Lower leg skin (tissue), 4 donors: Measurements from ENCODE around the gene NUDT19. TPM values are rescaled to one million over a fixed set of nuclear protein-coding genes. Genes with fewer than 3 reads are reported as not detected.

ENCODE experiments used
- DNase-seq, 2 donors: peaks; one replicate each; pipeline ENCODE4 v3.0.0-alpha.2; 2019; ENCODE audit warnings: low spot score in 2 of 2
- H3K4me3 ChIP-seq: fragments of 200-600 bp; sonication (generic); 2 replicates; pipeline ENCODE4 v1.5.1; 2017; ENCODE audit warnings: mild to moderate bottlenecking, low read depth; ENCODE audit not compliant: poor library complexity, severe bottlenecking
- CTCF ChIP-seq, 3 donors: fragments of 450-650 bp; IDR thresholded peaks; one replicate each; pipeline ENCODE4 v1.5.1; 2016; ENCODE audit warnings: antibody characterized with exemption in 3 of 3, mild to moderate bottlenecking in 3 of 3, moderate library complexity in 2 of 3
- POLR2A ChIP-seq, 2 donors: fragments of 450-650 bp; IDR thresholded peaks; one replicate each; pipeline ENCODE4 v1.6.1; 2016 to 2017; ENCODE audit warnings: antibody characterized with exemption in 2 of 2, mild to moderate bottlenecking in 1 of 2, moderate library complexity in 1 of 2
- WGBS, 2 donors: methylation state at CpG; one replicate each; pipeline ENCODE4 v1.1.5; 2018; 5-methylcytosine and 5-hydroxymethylcytosine counted together
- intact Hi-C: fragments of 100-400 bp; cut with DNase I; formaldehyde crosslinking; loops from one replicate; pipeline ENCODE4 v1.15.0; 2023; ENCODE audit warnings: low total_unique reads
- total RNA-seq, 4 donors: library from RNA; depleted of rRNA; stranded (reverse); fragments of >200 nt; gene quantifications; one replicate each; pipeline ENCODE4 v1.1.0, GENCODE V29; 2016

Gene NUDT19
- total RNA-seq, 4 donors from 2014 or later, result 14.8 to 19.2 (median 18.6) TPM

- WGBS, 2 donors, result 84 to 85% methylated on average over 10 of the region's 10 CpGs
- no peak overlapping the region for H3K4me3 ChIP-seq
- no peak for DNase-seq
- TF ChIP-seq CTCF (IDR thresholded peaks at IDR 0.05), result no peak
- intact Hi-C loops, result no loop called here
Measured at GRCh38 chr19:32673573-32673972, 18.0 kb upstream of the NUDT19 start.

- 1 to 2% methylated on average over 7 to 41 of the region's 67 CpGs for WGBS, 2 donors
- intact Hi-C loops, result no loop called here
- DNase-seq, result no peak
- peak overlapping the region; percentile 87 for H3K4me3 ChIP-seq
- TF ChIP-seq CTCF (IDR thresholded peaks at IDR 0.05) (no peak), POLR2A (IDR thresholded peaks at IDR 0.05) (no peak)
Measured at GRCh38 chr19:32674153-32674930, 17.3 kb upstream of the NUDT19 start.

- 1% methylated on average over 37 to 60 of the region's 75 CpGs for WGBS, 2 donors
- peak within 1 kb of the TSS; percentile 87 for H3K4me3 ChIP-seq
- no peak for TF ChIP-seq POLR2A (IDR thresholded peaks at IDR 0.05)
- TF ChIP-seq CTCF (IDR thresholded peaks at IDR 0.05), result no peak
- intact Hi-C loops, result no loop called here
- DNase-seq, result peak; percentile 98 to 100
Measured at GRCh38 chr19:32674931-32675719, 16.5 kb upstream of the NUDT19 start, which contains the start of gene ANKRD27. Gene ANKRD27, minus strand, starts transcription at chr19:32675180. Its CDS starts 16,165 bp downstream, at chr19:32659015.

GRCh38 chr19:32675720-32676185, 15.9 kb upstream of the NUDT19 start, which contains the start of gene RGS9BP:
Gene RGS9BP, plus strand, starts transcription at chr19:32675848. Its CDS starts 416 bp downstream, at chr19:32676264.
- DNase-seq, result peak; percentile 75 to 97
- peak within 1 kb of the TSS; percentile 87 for H3K4me3 ChIP-seq
- intact Hi-C loops, result no loop called here
- no peak for TF ChIP-seq POLR2A (IDR thresholded peaks at IDR 0.05)
- TF ChIP-seq CTCF (IDR thresholded peaks at IDR 0.05), result no peak
- 1% methylated on average over 21 to 40 of the region's 53 CpGs for WGBS, 2 donors

GRCh38 chr19:32676186-32676894, 15.3 kb upstream of the NUDT19 start:
- 0 to 1% methylated on average over 29 of the region's 93 CpGs for WGBS, 2 donors
- TF ChIP-seq CTCF (IDR thresholded peaks at IDR 0.05) (no peak), POLR2A (IDR thresholded peaks at IDR 0.05) (no peak)
- DNase-seq, result no peak
- H3K4me3 ChIP-seq, result peak overlapping the region; percentile 49
- intact Hi-C loops, result no loop called here
